ENCODE measurements around the gene MYCL. TPM values are rescaled to one million over a fixed set of nuclear protein-coding genes. Genes with fewer than 3 reads are reported as not detected.
"Not testable (repeated sequence)": the region's sequence is repeated elsewhere in the genome, so short reads cannot be mapped to it uniquely, and the experiment has no call there.

The MYCL gene
- polyA plus RNA-seq, 3 donors = 0.33 to 14.7 TPM; not detected in 1

DNA sequence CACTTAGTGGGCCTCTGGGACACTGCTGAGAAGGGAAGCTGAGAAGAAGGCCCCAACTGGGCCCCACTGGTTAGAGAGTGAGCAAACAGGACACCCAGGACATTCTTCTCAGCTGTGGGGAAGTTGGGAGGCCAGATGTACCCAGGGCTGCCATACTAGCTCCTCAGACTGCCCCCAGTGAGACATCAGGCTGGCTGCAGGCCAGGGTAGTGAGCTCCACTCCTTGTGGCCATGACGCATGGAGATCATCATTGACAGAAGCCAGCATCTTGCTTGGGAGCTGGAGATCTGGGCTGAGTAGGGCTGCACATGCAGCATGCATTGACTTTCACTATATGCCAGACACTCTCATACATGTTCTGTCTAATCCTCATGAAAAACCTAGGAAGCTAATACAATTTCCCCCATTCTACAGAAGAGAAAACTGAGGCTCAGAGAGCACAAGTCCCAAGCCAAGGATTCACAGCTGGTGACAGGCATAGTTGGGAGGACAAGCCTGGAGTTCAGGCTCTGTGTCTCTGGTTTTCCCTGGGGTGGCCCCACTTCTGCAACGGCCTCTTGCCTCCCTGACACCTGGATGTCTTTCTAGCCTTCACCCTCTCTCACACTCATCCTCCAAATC lies 24.1 kb upstream of the MYCL start:
- H3K27ac ChIP-seq (ENCODE audit: low read depth, low read length) = no peak overlapping the region
- 80 to 90% (median 85%) methylated on average over 2 of the region's 2 CpGs for WGBS, 3 donors

DNA sequence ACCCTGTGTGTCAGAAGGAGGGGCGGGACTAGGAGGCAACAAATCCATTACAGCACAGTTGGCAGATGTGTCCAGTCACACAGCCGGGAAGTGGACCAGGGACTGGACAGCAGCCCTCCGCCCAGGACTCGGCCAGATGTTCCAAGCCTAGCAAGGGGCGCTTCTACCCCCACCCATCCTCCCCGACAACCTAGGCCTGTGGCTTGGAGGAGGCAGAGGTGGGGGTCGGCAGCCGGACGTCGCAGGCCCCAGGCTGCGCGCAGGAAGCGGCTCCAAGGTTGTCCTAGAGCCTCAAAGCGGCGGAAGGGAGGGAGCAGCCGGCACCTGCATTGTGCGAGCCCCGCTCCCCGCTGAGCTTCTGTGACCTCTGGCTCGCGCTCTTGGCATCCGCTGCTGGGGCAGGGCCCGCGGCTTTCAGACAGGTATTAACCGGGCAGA lies 20.6 kb upstream of the MYCL start:
- H3K27ac ChIP-seq (ENCODE audit: low read depth, low read length) = no peak overlapping the region
- WGBS, 3 donors = 28 to 49% (median 34%) methylated on average over 25 of the region's 25 CpGs

DNA sequence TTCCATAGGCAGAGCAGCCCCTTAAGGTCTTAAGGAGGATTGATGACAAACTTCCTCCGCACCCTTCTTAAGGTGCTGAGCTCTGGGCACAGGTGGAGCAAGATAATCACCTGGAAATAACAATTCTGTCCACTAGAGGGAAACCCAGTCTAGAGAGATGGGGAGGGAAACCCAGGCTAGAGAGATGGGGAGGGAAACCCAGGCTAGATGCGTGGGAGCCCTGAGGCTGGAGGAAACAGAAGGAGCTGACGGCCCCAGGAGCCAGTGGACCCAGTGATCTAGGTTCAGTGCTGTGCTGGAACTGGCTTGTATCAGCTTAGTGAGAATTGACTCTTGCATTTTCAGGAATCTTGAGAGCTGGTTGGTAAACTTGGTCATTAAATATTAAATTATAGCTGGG lies 17.8 kb upstream of the MYCL start:
- H3K27ac ChIP-seq (ENCODE audit: low read depth, low read length) = no peak overlapping the region
- 23 to 29% (median 25%) methylated on average over 3 of the region's 3 CpGs for whole genome bisulfite sequencing, 3 donors

DNA sequence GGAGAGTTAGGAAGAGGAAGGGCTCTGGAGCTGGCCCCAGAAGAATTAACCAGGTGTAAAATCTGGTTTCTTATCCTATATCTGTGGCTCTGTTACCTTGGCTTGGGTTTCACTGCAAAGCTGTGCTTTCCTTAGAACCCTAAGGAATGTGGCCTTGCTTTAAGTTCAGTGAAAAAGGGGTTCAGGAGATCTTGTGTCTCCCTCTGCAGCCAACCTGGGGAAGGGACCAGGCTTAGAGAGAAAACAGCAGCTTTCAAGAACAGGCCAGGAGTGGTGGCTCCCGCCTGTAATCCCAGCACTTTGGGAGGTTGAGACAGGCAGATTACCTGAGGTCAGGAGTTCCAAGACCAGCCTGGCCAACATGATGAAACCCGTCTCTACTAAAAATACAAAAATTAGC lies 16.1 kb upstream of the MYCL start:
- H3K27ac ChIP-seq (ENCODE audit: low read depth, low read length) = no peak overlapping the region
- WGBS, 3 donors = 88 to 98% (median 97%) methylated on average over 2 of the region's 2 CpGs

DNA sequence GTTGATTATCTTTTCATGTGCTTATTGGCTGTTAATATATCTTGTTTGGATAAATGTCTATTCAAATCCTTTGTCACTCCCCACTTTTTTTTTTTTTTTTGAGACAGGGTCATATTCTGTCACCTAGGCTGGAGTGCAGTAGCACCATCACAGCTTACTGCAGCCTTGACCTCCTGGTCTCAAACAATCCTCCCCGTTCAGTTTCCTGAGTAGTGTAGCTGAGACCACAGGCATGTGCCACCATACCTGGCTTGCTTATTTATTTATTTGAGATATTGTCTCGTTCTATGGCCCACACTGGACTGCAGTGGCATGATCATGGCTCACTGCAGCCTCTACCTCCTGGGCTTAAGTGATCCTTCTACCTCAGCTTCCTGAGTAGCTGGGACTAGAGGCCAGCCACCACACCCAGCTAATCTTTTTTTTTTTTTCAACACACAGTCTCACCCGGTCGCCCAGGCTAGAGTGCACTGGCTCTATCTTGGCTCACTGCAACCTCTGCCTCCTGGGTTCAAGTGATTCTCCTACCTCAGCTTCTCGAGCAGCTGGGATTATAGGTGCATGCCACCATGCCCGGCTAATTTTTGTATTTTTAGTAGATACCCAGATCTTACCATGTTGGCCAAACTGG lies 13.9 kb upstream of the MYCL start:
- WGBS, 3 donors = 75 to 84% (median 75%) methylated on average over 6 of the region's 6 CpGs
- no peak overlapping the region for H3K27ac ChIP-seq (ENCODE audit: low read depth, low read length)

DNA sequence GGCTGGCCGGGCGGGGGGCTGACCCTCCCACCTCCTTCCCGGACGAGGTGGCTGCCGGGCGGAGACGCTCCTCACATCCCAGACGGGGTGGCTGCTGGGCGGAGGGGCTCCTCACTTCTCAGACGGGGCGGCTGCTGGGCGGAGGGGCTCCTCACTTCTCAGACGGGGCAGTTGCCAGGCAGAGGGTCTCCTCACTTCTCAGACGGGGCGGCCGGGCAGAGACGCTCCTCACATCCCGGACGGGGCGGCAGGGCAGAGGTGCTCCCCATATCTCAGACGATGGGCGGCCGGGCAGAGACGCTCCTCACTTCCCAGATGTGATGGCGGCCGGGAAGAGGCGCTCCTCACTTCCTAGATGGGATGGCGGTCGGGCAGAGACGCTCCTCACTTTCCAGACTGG lies 11.4 kb upstream of the MYCL start:
- 94 to 95% (median 95%) methylated on average over 4 to 28 of the region's 30 CpGs for WGBS, 3 donors
- not testable (repeated sequence) for H3K27ac ChIP-seq (ENCODE audit: low read depth, low read length)

DNA sequence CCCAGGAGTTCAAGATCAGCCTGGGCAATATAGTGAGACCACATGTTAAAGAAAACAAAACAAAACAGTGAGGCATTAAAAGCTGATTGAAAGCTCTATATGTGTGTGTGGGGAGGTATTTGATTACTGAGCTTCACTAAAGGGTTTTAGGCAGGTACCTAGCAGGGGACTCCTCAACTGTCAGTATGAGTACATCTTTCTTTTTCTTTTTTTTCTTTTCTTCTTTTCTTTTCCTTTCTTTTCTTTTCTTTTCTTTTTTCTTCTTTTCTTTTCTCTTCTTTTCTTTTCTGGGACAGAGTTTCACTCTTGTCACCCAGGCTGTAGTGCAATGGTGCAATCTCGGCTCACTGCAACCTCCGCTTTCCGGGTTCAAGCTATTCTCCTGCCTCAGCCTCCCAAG lies 8.5 kb upstream of the MYCL start:
- WGBS, 3 donors = 90 to 99% (median 96%) methylated on average over 3 of the region's 3 CpGs
- H3K27ac ChIP-seq (ENCODE audit: low read depth, low read length) = no peak overlapping the region

DNA sequence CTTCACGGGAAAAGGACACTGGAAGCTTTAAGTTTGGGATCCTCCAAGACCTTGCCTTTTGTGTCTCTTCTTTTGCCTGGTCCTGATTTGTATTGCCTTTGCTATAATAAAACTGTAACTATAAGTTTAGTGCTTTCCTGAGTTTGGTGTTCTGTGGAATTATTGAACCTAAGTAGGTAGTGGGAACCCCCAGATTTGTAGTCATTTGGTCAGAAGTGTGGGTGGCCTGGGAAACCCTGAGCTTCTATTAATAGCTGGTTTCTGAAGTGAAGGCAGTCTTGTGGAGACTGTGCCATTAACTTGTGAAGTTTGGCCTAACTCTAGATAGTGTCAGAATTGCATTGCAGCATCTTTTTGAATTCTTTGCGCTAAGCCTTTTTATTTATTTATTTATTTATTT lies 6.8 kb upstream of the MYCL start:
- H3K27ac ChIP-seq (ENCODE audit: low read depth, low read length) = no peak overlapping the region
- 92 to 98% (median 94%) methylated on average over 2 of the region's 2 CpGs for WGBS, 3 donors

DNA sequence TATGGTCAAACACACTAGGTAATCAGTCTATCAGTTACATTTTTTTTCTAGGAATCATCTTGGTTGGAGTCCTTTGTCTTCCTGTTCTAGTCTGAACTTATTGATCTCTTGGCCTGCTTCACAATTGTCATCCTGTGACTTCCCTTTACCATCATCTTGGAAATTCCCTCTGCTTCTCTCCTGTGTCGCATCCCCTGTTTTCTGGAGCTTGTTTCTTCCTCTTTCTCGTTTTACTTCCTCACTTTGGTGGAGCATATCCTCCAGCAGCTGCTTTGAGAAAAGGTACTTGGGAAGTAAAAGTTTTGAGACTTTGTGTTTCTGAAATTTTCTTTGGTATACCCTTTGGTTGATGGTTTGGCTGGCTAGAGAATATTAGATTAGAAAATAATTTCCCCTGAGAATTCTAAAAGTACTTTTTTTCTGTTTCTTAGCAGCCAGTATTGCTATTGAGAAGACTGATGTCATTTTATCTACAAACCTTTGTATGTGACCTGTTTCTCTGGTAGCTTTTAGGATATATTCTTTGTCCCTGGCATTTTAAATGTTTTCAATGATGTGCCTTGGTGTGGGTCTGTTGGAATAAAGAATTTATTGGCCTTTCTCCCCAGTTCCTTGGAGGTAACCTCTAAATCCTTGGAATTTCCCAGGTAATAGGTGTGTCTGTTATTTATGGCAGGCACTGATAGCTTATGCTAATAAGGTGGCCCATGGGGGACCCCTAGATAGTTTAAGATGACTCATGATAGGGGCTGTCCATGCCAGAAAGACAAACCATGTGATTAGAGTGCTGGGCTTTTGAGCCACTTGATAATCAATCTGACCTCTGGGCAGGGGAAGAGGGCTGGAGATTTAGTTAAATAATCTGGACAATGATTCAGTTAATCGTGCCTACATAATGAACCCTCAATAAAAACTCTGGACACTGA lies 6.1 kb upstream of the MYCL start:
- WGBS, 3 donors = 50 to 90% (median 53%) methylated on average over 3 of the region's 3 CpGs

DNA sequence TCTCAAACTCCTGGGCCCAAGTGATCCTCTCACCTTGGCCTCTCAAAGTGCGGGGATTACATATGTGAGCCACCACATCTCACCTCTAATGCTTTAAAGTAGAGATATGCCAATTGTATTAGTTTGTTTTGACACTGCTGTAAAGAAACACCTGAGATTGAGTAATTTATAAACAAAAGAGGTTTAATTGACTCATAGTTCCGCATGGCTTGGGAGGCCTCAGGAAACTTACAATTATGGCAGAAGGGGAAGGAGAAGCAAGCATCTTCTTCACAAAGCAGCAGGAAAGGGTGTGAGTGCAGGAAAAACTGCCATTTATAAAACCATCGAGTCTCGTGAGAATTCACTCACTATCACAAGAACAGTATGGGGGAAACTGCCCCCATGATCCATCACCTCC lies 3.5 kb upstream of the MYCL start:
- no peak overlapping the region for H3K27ac ChIP-seq (ENCODE audit: low read depth, low read length)
- WGBS, 3 donors = 57 to 85% (median 66%) methylated on average over 4 of the region's 4 CpGs

More for the DNA sequence above, 6.1 kb upstream of the MYCL start:
- no peak overlapping the region for H3K27ac ChIP-seq (ENCODE audit: low read depth, low read length)

DNA sequence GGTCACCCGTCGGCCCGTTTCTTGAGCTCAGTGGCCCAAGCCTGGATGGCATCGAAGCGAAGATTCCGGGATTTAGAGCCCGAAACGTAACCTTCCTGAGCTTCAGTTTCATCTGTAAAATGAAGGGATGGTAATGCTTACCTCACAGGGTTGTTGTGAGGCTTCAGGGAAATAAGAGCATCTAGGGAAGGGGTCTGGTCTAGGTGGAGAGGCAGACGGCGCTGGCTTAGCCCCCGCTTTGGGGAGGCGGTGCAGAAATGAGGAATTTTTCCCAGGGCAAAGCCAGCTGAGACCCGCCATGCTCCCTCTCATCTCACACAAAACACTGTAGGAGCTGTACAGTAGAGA lies 717 bp upstream of the MYCL start:
- 7 to 8% (median 8%) methylated on average over 13 of the region's 13 CpGs for WGBS, 3 donors
- no peak overlapping the region for H3K27ac ChIP-seq (ENCODE audit: low read depth, low read length)

DNA sequence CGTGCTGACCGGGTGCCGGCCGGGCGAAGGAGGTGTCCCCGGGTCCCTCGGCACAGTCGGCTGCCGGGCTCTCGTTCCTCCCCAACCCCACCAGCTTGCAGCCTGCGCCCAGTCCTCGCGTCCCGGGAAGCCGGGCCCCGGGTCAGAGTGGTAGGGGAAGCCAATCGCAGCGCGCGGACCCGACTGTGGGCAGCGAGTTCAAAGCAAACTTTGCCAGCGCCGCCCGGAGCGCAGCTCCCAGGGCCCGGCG lies 328 bp downstream of the MYCL start:
- no peak overlapping the region for H3K27ac ChIP-seq (ENCODE audit: low read depth, low read length)
- WGBS, 3 donors = 0 to 1% (median 1%) methylated on average over 27 to 28 of the region's 28 CpGs

DNA sequence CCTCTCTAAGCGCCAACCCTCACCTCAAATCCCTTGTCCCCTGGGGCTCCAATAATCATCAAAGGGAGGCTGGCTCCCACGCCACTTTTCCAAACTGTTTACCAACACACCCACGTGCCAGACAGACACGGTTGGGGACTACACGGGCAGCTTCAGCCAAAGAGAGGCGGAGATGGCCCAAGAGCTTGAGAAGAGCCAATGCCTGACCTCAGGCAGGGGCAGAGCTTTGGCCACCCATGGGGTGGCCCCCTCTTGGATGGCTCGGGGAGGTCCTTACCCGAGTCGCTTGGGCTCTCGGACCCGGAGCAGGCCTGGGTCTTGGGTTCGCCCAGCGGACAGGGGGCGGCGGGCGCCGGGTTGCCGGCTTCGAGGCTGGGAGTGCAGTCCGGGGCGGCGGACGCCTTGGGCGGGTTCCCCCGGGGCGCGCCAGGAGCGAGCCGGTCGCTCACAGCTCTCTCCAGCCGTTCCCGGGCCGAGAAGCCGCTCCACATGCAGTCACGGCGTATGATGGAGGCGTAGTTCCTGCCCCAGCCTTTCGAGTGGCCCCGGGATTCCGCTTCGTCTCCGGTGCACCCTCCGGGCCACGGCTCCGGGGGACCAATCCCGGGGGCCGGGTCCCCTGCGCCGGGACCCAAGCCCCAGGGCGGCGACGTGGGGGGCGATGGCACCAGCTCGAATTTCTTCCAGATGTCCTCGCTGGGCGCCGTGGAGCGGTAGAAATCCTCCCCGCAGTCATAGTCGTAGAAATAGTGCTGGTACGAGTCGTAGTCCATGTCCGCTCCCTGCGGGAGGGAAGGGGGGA lies 854 bp downstream of the MYCL start:
- 4 to 7% (median 6%) methylated on average over 57 to 64 of the region's 64 CpGs for WGBS, 3 donors
- H3K27ac ChIP-seq (ENCODE audit: low read depth, low read length) = no peak overlapping the region

DNA sequence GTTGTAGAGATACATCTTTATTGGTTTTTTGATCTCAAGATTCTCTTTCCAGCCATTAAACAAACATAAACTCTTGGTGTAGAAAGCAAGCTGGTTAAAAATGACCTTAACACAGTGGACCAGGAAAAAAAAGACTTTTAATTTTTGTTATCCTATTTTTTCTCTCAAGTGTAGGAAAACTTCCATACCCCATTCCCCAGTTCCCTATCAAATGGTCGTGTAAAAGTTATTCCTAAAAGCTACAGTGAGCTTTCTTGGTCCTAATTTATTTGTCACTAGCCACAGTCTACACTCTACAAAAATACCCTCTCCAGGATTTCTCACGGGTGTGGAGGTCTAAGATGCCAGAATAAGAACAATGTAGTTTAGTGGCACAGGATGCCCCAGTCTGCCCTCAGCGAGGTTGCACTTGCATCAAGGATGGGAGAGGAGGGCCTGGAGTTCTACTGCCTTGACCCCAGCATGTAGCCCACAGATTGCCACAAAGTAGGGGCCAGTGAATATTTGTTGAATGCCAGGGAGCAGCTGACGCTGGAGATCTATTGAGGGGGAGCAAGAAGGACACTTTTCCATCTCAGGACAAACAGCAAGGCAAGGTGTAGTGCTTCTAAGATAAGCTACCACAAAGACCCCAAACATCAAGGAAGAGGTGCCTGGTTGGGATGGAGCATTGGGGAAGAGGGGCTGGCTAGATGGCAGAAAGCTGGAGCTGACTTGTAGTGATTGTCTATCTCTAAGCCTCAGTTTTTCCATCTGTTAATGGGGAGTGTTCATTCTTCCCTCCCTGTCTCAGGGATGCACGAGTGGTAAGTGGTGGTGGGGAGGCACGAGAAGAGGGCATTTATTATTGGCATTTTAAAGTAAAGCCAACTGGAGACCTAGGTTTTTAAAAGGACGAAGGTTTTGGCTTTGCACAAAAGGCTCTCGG lies 1.8 kb downstream of the MYCL start:
- no peak overlapping the region for H3K27ac ChIP-seq (ENCODE audit: low read depth, low read length)
- WGBS, 3 donors = 45 to 82% (median 74%) methylated on average over 8 of the region's 8 CpGs

DNA sequence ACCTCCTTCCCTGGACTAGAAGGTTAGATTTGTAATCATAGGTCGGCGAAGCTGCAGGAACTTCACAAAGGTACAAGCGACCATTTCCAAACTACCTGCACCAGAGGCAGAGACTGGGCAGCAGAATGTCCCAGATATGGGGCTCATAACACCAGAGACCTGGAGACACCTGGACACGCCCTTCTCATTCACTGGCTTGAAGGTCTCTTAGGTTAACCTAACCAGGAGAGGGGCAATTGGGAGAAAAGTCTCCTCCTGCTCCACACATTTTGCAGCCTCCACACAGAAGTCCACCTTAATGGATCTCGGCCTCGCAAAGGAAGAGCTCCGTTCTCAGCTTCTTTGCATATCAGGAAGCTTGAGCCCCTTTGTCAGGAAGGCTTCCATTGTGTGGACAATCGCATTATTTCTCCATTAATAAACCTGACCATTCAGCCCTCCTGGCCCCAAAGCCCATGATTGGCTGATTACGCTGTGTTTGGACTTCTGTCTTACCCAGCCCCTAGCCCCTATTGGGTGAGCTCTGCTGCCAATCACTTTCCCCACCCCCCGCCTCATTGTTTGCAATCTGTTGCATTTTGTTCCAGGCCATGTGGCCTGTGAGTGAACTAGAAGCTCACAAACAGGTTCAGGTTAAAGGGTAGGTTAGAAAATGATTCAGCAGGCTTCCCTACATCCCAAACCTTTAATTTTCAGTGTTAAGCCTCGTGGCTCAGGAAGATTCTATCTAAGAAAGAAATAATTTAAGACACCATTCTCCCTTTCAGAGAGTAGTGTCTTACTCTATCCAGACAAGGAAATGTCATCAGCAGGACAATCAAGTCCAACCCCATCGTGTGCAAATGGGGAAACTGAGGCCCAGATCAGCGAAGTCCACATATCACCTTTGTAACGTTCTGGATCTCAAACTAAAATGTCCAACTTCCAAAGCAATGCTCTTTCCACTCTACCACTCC lies 2.8 kb downstream of the MYCL start:
- 43 to 65% (median 59%) methylated on average over 14 of the region's 14 CpGs for WGBS, 3 donors
- H3K27ac ChIP-seq (ENCODE audit: low read depth, low read length) = no peak overlapping the region

DNA sequence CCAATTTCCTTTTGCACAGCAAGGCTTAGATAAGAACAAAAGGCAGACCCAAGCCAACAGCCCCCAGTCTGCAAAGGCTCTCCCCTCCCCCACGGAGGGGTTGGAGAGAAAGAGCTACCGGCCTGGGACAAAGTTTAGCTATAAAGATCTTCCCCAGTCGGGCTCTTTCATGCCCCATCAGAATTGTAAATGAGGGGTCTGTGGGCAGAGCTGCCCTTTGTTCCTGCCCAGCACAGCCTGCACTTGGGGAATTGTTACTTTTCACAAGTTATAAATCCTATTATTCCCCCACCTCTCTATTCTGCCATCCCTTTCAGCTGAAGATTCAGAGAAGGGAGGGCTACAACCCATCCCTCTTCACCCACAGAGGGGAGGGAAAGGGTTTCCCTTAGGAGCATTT lies 3.5 kb downstream of the MYCL start:
- WGBS, 3 donors = 45 to 59% (median 47%) methylated on average over 3 of the region's 3 CpGs
- H3K27ac ChIP-seq (ENCODE audit: low read depth, low read length) = no peak overlapping the region
